CD14-positive monocyte (primary cell): Measurements from ENCODE around the gene ING4. TPM values are rescaled to one million over a fixed set of nuclear protein-coding genes. Genes with fewer than 3 reads are reported as not detected.

Experiments used
- DNase-seq, 3 donors: peaks; one replicate each; pipeline ENCODE4 v3.0.0-alpha.2; 2011 to 2022
- H2AFZ ChIP-seq: 2 replicates; pipeline ENCODE4 v1.6.0; 2012; ENCODE audit warnings: mild to moderate bottlenecking, low read depth, low read length, inconsistent platforms; ENCODE audit not compliant: insufficient read depth, poor library complexity, severe bottlenecking
- H3K27ac ChIP-seq, 2 donors: 1 replicate in 1 of 2; 2 replicates in 1 of 2; pipeline ENCODE4 v1.5.1; 2012 to 2013; ENCODE audit warnings: low read length in 2 of 2, control low read depth in 1 of 2, inconsistent platforms in 1 of 2, low read depth in 1 of 2, mild to moderate bottlenecking in 1 of 2
- H3K27me3 ChIP-seq, 2 donors: one replicate each; pipeline versions ENCODE4 v1.6.0 to v1.6.1; 2011 to 2013; ENCODE audit warnings: low read length in 2 of 2; ENCODE audit not compliant: control insufficient read depth in 2 of 2, insufficient read depth in 2 of 2
- H3K36me3 ChIP-seq, 2 donors: replicated peaks in 1 of 2; 1 replicate in 1 of 2; 2 replicates in 1 of 2; pipeline versions ENCODE4 v1.5.1 to v1.6.1; 2012 to 2013; ENCODE audit warnings: low read length in 2 of 2, control low read depth in 1 of 2, inconsistent platforms in 1 of 2, mild to moderate bottlenecking in 1 of 2; ENCODE audit not compliant: insufficient read depth in 2 of 2, control insufficient read depth in 1 of 2
- H3K4me1 ChIP-seq, 2 donors: 1 replicate in 1 of 2; 2 replicates in 1 of 2; pipeline versions ENCODE4 v1.5.1 to v1.6.1; 2012 to 2013; ENCODE audit warnings: low read length in 2 of 2, control low read depth in 1 of 2, inconsistent platforms in 1 of 2, mild to moderate bottlenecking in 1 of 2, moderate library complexity in 1 of 2; ENCODE audit not compliant: insufficient read depth in 2 of 2, control insufficient read depth in 1 of 2
- H3K4me2 ChIP-seq: replicated peaks from 2 replicates; pipeline ENCODE3; 2012; ENCODE audit warnings: low read length, moderate library complexity, mild to moderate bottlenecking; ENCODE audit not compliant: poor library complexity, severe bottlenecking; ENCODE audit errors: extremely low read depth
- H3K4me3 ChIP-seq, 3 experiments: fragments of 200-600 bp in 1 of 3; sonication (generic) in 1 of 3; replicated peaks in 1 of 3; 1 replicate in 2 of 3; 2 replicates in 1 of 3; pipeline ENCODE4 v1.5.1; 2011 to 2013; ENCODE audit warnings: low read length in 3 of 3, mild to moderate bottlenecking in 3 of 3, control low read depth in 2 of 3, low read depth in 2 of 3, inconsistent platforms in 1 of 3, moderate library complexity in 1 of 3
- H3K79me2 ChIP-seq: 2 replicates; pipeline ENCODE4 v1.6.0; 2012; ENCODE audit warnings: mild to moderate bottlenecking, control low read depth, inconsistent platforms, low read length, moderate library complexity; ENCODE audit not compliant: insufficient read depth
- H3K9ac ChIP-seq: 2 replicates; pipeline ENCODE4 v1.6.0; 2017; ENCODE audit warnings: low read length, mild to moderate bottlenecking; ENCODE audit not compliant: insufficient read depth, poor library complexity, severe bottlenecking
- H3K9me3 ChIP-seq, 2 donors: replicated peaks in 1 of 2; 1 replicate in 1 of 2; 2 replicates in 1 of 2; pipeline versions ENCODE4 v1.5.1 to v1.6.1; 2012 to 2013; ENCODE audit warnings: low read length in 2 of 2, control low read depth in 1 of 2; ENCODE audit not compliant: control insufficient read depth in 1 of 2, insufficient read depth in 1 of 2
- H4K20me1 ChIP-seq: 2 replicates; pipeline ENCODE4 v1.6.0; 2012; ENCODE audit warnings: mild to moderate bottlenecking, low read length, control low read depth, moderate library complexity; ENCODE audit not compliant: insufficient read depth
- H3K27ac Mint-ChIP-seq, 7 donors: one replicate each; pipeline ENCODE4 v1.8.0; 2020; ENCODE audit warnings: mild to moderate bottlenecking in 7 of 7, mixed read lengths in 7 of 7, moderate library complexity in 6 of 7, inconsistent platforms in 2 of 7
- H3K27me3 Mint-ChIP-seq, 3 donors: one replicate each; pipeline ENCODE4 v1.8.0; 2021 to 2022; ENCODE audit warnings: low read depth in 3 of 3, mild to moderate bottlenecking in 3 of 3, mixed read lengths in 3 of 3, moderate library complexity in 3 of 3, inconsistent platforms in 1 of 3
- H3K36me3 Mint-ChIP-seq, 2 donors: one replicate each; pipeline ENCODE4 v1.8.0; 2020; ENCODE audit warnings: mixed read lengths in 2 of 2, inconsistent platforms in 1 of 2, mild to moderate bottlenecking in 1 of 2
- H3K4me1 Mint-ChIP-seq: one replicate; pipeline ENCODE4 v1.8.0; 2020; ENCODE audit warnings: mild to moderate bottlenecking, mixed read lengths
- H3K4me3 Mint-ChIP-seq, 2 donors: one replicate each; pipeline ENCODE4 v1.8.0; 2020; ENCODE audit warnings: mild to moderate bottlenecking in 2 of 2, mixed read lengths in 2 of 2, moderate library complexity in 1 of 2
- H3K9me3 Mint-ChIP-seq, 7 donors: one replicate each; pipeline ENCODE4 v1.8.0; 2020 to 2022; ENCODE audit warnings: mixed read lengths in 7 of 7, mild to moderate bottlenecking in 6 of 7, moderate library complexity in 6 of 7, inconsistent platforms in 2 of 7
- CTCF ChIP-seq: fragments of 200-600 bp; IDR thresholded peaks from one replicate; pipeline ENCODE4 v1.8.0; 2022; ENCODE audit warnings: antibody characterized with exemption, mild to moderate bottlenecking
- WGBS: methylation state at CpG from one replicate; pipeline ENCODE4 v1.1.5; 2013; ENCODE audit warnings: missing lambda C conversion rate; ENCODE audit not compliant: insufficient coverage; 5-methylcytosine and 5-hydroxymethylcytosine counted together
- intact Hi-C, 2 donors: fragments of 100-400 bp; cut with micrococcal nuclease; formaldehyde crosslinking; loops; one replicate each; pipeline versions ENCODE4 v1.15.0 to v1.15.1; 2023
- polyA plus RNA-seq, 3 donors: library from polyadenylated mRNA; depleted of rRNA in 1 of 3; unstranded in 2 of 3; stranded (reverse) in 1 of 3; fragments of 300-500 nt in 2 of 3; fragments of >200 nt in 1 of 3; fragmentation: Illumina TruSeq in 2 of 3; gene quantifications; 1 replicate in 2 of 3; 2 replicates in 1 of 3; pipeline ENCODE4 v1.2.3, GENCODE V29; 2012 to 2021

The ING4 gene
- polyA plus RNA-seq, 3 donors = 62.2 to 67.1 (median 64.0) TPM

GRCh38 chr12:6620137-6620884 is 42.6 kb downstream of the ING4 start:
- DNase-seq = peak; percentile 69 to 78 (median 76)
- H2AFZ ChIP-seq = peak overlapping the region; percentile 91
- peaks cover 0 to 2% (median 0%) of the 10 kb centered on the region in 7 donors for H3K9me3 Mint-ChIP-seq
- no peaks in the 10 kb centered on the region for H3K79me2 ChIP-seq
- peak; percentile 95 for TF ChIP-seq CTCF
- peak overlapping the region; percentile 46 for H3K9ac ChIP-seq
- peak overlapping the region in 2 of 3 experiments; percentile 9 to 66 for H3K4me3 ChIP-seq
- H3K36me3 ChIP-seq = no peaks in the 10 kb centered on the region
- H3K9me3 ChIP-seq = no peaks in the 10 kb centered on the region
- H4K20me1 ChIP-seq = no peaks in the 10 kb centered on the region
- no peak overlapping the region for H3K27ac ChIP-seq
- peak overlapping the region; percentile 65 to 78 for H3K4me3 Mint-ChIP-seq
- 44% methylated on average over 87 of the region's 88 CpGs for WGBS
- H3K4me1 ChIP-seq = peaks cover 34 to 42% of the 10 kb centered on the region in 2 donors
- H3K27ac Mint-ChIP-seq = peak overlapping the region in 2 of 7 donors; percentile 30 to 68
- H3K27me3 Mint-ChIP-seq = peaks cover 0 to 5% (median 4%) of the 10 kb centered on the region in 3 donors
- H3K4me1 Mint-ChIP-seq = peaks cover 46% of the 10 kb centered on the region
- intact Hi-C loops = loop anchor here in 1 of 2 donors (5.0 kb wide), 1 partner anchor 207 kb away; the partner anchor contains the start of gene P3H3
- H3K4me2 ChIP-seq = peak overlapping the region; percentile 72
- no peaks in the 10 kb centered on the region for H3K36me3 Mint-ChIP-seq
- H3K27me3 ChIP-seq = no peaks in the 10 kb centered on the region

GRCh38 chr12:6618483-6619225 is 44.3 kb downstream of the ING4 start:
- Mint-ChIP-seq H3K9me3 (peaks cover 0 to 2% (median 0%) of the 10 kb centered on the region in 7 donors), H3K27me3 (peaks cover 0 to 4% (median 3%) of the 10 kb centered on the region in 3 donors), H3K36me3 (no peaks in the 10 kb centered on the region), H3K27ac (peak overlapping the region in 5 of 7 donors; percentile 33 to 78 (median 67)), H3K4me3 (peak overlapping the region in 1 of 2 donors; percentile 37), H3K4me1 (peaks cover 53% of the 10 kb centered on the region)
- Histone ChIP-seq H4K20me1 (no peaks in the 10 kb centered on the region), H3K9me3 (no peaks in the 10 kb centered on the region), H3K4me1 (peaks cover 42 to 49% of the 10 kb centered on the region in 2 donors), H3K27ac (no peak overlapping the region), H3K9ac (no peak overlapping the region), H3K4me2 (no peak overlapping the region), H2AFZ (no peak overlapping the region), H3K4me3 (no peak overlapping the region), H3K79me2 (no peaks in the 10 kb centered on the region), H3K27me3 (no peaks in the 10 kb centered on the region), H3K36me3 (no peaks in the 10 kb centered on the region)
- intact Hi-C loops = loop anchor here (5.0 kb wide), 4 partner anchors 64 to 204 kb away; partner anchors contain the start of genes GPR162 (in 1 of the 2) and ZNF384 (in 1 of the 2)
- no peak for TF ChIP-seq CTCF
- peak in 2 of 3 donors; percentile 40 to 66 for DNase-seq
- WGBS = no CpG with 5 or more reads among the region's 5 CpGs
